ENCODE results near the gene PURA.

The PURA gene

DNA sequence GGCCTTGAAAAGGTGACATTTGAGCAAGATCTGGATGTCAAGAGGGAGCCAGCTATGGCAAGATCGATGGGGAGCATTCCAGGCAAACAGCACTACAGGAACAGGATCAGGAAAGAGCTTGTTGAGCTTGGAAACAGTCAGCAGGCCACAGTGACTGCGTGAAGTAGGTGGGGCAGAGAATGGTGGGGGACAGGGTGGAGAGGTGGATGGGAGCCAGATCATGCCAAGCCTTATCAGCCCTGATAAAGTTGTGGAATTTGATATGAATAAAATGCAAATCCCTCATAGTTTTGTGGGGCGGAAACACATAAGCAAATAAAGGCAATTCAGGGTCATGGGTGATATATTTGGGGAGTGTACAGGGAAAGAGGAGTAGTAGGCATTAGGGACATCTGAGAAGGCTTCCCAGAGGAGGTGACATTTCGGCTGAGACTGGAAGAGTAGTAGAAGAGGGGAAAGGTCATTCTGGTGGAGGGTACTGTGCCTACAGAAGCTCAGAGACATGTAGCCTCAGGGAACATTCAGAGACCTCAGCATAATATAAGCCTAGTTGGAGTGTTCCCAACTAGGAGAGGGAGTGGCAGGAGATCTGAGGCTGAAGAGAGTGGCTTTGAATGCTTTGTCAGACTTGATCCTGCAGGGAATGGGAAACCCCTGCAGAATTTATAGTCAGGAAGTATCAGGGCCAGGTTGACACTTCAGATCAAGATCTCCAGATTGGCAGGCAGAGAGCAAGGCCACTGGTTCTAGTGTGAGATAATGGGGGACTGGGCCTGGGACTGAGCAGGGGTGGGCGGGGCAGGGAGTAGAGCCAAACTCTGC, 51.4 kb downstream of the PURA start:
- DNase-seq (ENCODE audit: extremely low spot score), result no peak
- POLR2A ChIA-PET, result interaction anchor here (1.4 kb wide), 1 partner anchor 9 kb away, joined by 3 read pairs; the partner anchor contains the start of gene CYSTM1
- TF ChIP-seq SP1 (IDR thresholded peaks at IDR 0.05) (no peak), HDGF (IDR thresholded peaks at IDR 0.05; ENCODE audit: borderline replicate concordance) (no peak), BHLHE40 (IDR thresholded peaks at IDR 0.05; ENCODE audit: borderline replicate concordance) (no peak), LEF1 (IDR thresholded peaks at IDR 0.05; ENCODE audit: borderline replicate concordance) (no peak), FOXK2 (IDR thresholded peaks at IDR 0.05) (no peak), ARNT (IDR thresholded peaks at IDR 0.05) (no peak), FOXA1 (IDR thresholded peaks at IDR 0.05) (no peak), TARDBP (IDR thresholded peaks at IDR 0.05) (no peak), ZNF384 (IDR thresholded peaks at IDR 0.05) (no peak)
- TF ChIP-seq, protein P1, sequence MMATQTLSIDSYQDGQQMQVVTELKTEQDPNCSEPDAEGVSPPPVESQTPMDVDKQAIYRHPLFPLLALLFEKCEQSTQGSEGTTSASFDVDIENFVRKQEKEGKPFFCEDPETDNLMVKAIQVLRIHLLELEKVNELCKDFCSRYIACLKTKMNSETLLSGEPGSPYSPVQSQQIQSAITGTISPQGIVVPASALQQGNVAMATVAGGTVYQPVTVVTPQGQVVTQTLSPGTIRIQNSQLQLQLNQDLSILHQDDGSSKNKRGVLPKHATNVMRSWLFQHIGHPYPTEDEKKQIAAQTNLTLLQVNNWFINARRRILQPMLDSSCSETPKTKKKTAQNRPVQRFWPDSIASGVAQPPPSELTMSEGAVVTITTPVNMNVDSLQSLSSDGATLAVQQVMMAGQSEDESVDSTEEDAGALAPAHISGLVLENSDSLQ (IDR thresholded peaks at IDR 0.05), result no peak
- CTCF ChIA-PET, result no interaction called here

DNA sequence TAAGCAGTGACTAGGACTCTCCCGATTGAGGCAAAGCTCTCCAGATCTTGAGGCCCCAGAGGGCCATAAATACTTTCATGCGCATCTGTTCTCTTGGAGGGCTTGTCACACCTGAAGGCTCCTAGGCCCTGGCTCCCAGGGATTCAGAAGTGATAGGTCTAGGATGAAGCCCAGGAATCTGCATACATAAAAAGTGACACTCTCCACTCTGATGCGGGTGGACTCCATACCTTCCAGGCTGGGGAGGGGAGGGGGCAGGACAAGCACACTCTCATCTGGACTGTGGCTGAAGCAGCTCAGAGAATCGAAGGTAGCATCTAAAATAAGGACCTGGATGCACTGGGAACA, 52.0 kb downstream of the PURA start:
- DNase-seq (ENCODE audit: extremely low spot score), result no peak
- CTCF ChIA-PET, result no interaction called here
- TF ChIP-seq ELF4 (IDR thresholded peaks at IDR 0.05) (no peak), FOXA1 (IDR thresholded peaks at IDR 0.05) (no peak), ARNT (IDR thresholded peaks at IDR 0.05) (no peak), LEF1 (IDR thresholded peaks at IDR 0.05; ENCODE audit: borderline replicate concordance) (no peak), FOXM1 (IDR thresholded peaks at IDR 0.05; ENCODE audit: borderline replicate concordance) (no peak), CTBP1 (IDR thresholded peaks at IDR 0.05; ENCODE audit: borderline replicate concordance) (no peak), HDGF (IDR thresholded peaks at IDR 0.05; ENCODE audit: borderline replicate concordance) (no peak), BHLHE40 (IDR thresholded peaks at IDR 0.05; ENCODE audit: borderline replicate concordance) (no peak), NFRKB (IDR thresholded peaks at IDR 0.05) (no peak), FOXK2 (IDR thresholded peaks at IDR 0.05) (no peak), SP1 (IDR thresholded peaks at IDR 0.05) (no peak), TARDBP (IDR thresholded peaks at IDR 0.05) (no peak)
- TF ChIP-seq, protein P1 (IDR thresholded peaks at IDR 0.05), result no peak
- POLR2A ChIA-PET, result interaction anchor here (1.4 kb wide), 1 partner anchor 9 kb away, joined by 3 read pairs; the partner anchor contains the start of gene CYSTM1

DNA sequence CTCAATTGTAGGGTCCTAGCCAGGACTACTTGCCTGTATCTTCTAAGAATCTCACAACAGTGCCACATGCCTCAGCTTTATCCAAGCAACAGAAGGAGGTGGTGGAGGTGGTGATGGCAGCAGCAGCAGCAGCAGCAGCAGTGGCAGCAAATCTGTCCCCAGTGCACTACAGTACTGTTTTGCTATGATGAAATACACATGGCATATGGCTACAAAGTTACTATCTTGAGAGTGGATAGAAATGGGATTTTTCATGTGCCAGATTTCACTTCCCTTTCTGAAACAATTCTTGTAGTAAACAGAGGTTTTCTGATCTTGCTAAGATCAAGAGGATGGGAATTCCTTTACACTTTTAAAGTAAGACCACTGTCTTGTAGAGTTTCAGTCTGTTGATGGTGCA, 53.0 kb downstream of the PURA start:
- no peak for TF ChIP-seq ARNT (IDR thresholded peaks at IDR 0.05)
- TF ChIP-seq FOXM1 (IDR thresholded peaks at IDR 0.05; ENCODE audit: borderline replicate concordance), result no peak
- TF ChIP-seq LEF1 (IDR thresholded peaks at IDR 0.05; ENCODE audit: borderline replicate concordance), result no peak
- no peak for TF ChIP-seq HDGF (IDR thresholded peaks at IDR 0.05; ENCODE audit: borderline replicate concordance)
- no peak for TF ChIP-seq L3MBTL2 (conservative IDR thresholded peaks at IDR 0.05)
- no peak for TF ChIP-seq TARDBP (IDR thresholded peaks at IDR 0.05)
- TF ChIP-seq FOXK2 (IDR thresholded peaks at IDR 0.05), result no peak
- no peak for TF ChIP-seq SUZ12 (IDR thresholded peaks at IDR 0.05)
- no peak for TF ChIP-seq CTBP1 (IDR thresholded peaks at IDR 0.05; ENCODE audit: borderline replicate concordance)
- no peak for TF ChIP-seq ZNF384 (IDR thresholded peaks at IDR 0.05)
- TF ChIP-seq, protein P1 (IDR thresholded peaks at IDR 0.05), result no peak
- TF ChIP-seq SP1 (IDR thresholded peaks at IDR 0.05), result no peak
- TF ChIP-seq BHLHE40 (IDR thresholded peaks at IDR 0.05; ENCODE audit: borderline replicate concordance), result no peak
- no peak for TF ChIP-seq NFRKB (IDR thresholded peaks at IDR 0.05)
- TF ChIP-seq ELF4 (IDR thresholded peaks at IDR 0.05), result no peak
- no peak for TF ChIP-seq FOXA1 (IDR thresholded peaks at IDR 0.05)
- ChIA-PET POLR2A (no interaction called here), CTCF (interaction anchor here (0.6 kb wide), 1 partner anchor 9 kb away, joined by 3 read pairs; no protein-coding TSS in a partner anchor)
- DNase-seq (ENCODE audit: extremely low spot score), result no peak

DNA sequence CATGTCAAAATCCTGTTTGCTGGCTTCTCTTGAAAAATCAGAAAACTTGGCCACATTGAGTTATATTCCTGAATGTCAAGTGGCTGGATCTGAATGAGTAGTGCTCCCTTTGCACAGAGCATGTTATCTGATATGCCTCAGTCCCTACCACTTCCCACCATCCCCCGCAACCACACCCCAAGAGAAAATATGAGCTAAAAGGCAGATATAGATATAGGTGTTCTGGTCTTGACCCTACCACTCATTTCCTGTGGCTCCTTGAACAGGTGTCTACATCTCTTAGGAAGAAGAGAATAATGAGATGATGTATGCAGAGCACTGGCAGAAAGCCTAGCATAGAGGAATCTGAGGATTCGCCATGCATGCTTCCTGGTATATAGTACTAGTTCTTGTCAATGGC, 54.5 kb downstream of the PURA start:
- DNase-seq (ENCODE audit: extremely low spot score), result no peak
- CTCF ChIA-PET, result no interaction called here
- POLR2A ChIA-PET, result interaction anchor here (0.6 kb wide), 1 partner anchor 22 kb away, joined by 3 read pairs; no protein-coding TSS in a partner anchor
- TF ChIP-seq BHLHE40 (IDR thresholded peaks at IDR 0.05; ENCODE audit: borderline replicate concordance) (no peak), SUZ12 (IDR thresholded peaks at IDR 0.05) (no peak), CTBP1 (IDR thresholded peaks at IDR 0.05; ENCODE audit: borderline replicate concordance) (no peak), NFRKB (IDR thresholded peaks at IDR 0.05) (no peak), ARNT (IDR thresholded peaks at IDR 0.05) (no peak), FOXA1 (IDR thresholded peaks at IDR 0.05) (no peak), FOXM1 (IDR thresholded peaks at IDR 0.05; ENCODE audit: borderline replicate concordance) (no peak), ELF4 (IDR thresholded peaks at IDR 0.05) (no peak), LEF1 (IDR thresholded peaks at IDR 0.05; ENCODE audit: borderline replicate concordance) (no peak), L3MBTL2 (conservative IDR thresholded peaks at IDR 0.05) (no peak), FOXK2 (IDR thresholded peaks at IDR 0.05) (no peak), SP1 (IDR thresholded peaks at IDR 0.05) (no peak), TARDBP (IDR thresholded peaks at IDR 0.05) (no peak)
- TF ChIP-seq, protein P1 (IDR thresholded peaks at IDR 0.05), result no peak

DNA sequence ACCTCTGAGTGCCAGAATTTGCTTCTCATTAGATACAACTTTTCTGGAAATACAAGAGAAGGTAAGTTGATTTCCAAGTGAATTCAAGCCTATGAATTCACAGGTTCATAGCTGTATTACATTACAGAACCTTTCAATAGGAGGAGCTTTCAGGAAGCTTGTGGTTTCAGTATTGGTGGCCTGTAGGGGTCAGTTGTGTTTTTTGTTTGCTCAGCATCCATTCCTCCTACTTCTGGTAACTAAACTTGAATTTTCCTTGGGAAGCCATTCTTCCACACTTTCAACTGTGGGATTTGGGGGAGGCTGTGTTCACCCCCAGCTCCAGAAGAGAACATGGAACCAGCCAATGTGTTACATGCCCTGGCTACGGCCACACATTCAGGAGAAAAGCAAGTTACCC, 55.5 kb downstream of the PURA start:
- CTCF ChIA-PET, result interaction anchor here (0.6 to 1.8 kb wide), 9 partner anchors 12 to 1355 kb away, joined by 3 to 10 read pairs (median 3); no protein-coding TSS in a partner anchor
- no peak for DNase-seq (ENCODE audit: extremely low spot score)
- POLR2A ChIA-PET, result interaction anchor here (0.7 kb wide), 1 partner anchor 20 kb away, joined by 3 read pairs; no protein-coding TSS in a partner anchor
- TF ChIP-seq ZNF384 (IDR thresholded peaks at IDR 0.05) (no peak), ELF4 (IDR thresholded peaks at IDR 0.05) (no peak), FOXK2 (IDR thresholded peaks at IDR 0.05) (no peak), L3MBTL2 (conservative IDR thresholded peaks at IDR 0.05) (no peak), SP1 (IDR thresholded peaks at IDR 0.05) (no peak)

Data from HEK293T (cell line).